Fibroblast of skin of left biceps (primary cell): ENCODE measurements around the gene ZFHX3.
A peak's percentile ranks its signal among the peaks of the same experiment; 100 is the strongest.
"Not testable (repeated sequence)": the region's sequence is repeated elsewhere in the genome, so short reads cannot be mapped to it uniquely, and the experiment has no call there.

ENCODE experiments used
- DNase-seq, 2 experiments: peaks; one replicate each; pipeline ENCODE4 v3.0.0-alpha.2; 2013; ENCODE audit warnings: low read depth in 2 of 2

ZFHX3 gene

GRCh38 chr16:72996291-72997062, 51.5 kb downstream of the ZFHX3 start:
- no peak for DNase-seq

- DNase-seq: not testable (repeated sequence)
Measured at GRCh38 chr16:72995882-72996270, 52.1 kb downstream of the ZFHX3 start.

GRCh38 chr16:72995151-72995881, 52.6 kb downstream of the ZFHX3 start:
- no peak for DNase-seq

DNA sequence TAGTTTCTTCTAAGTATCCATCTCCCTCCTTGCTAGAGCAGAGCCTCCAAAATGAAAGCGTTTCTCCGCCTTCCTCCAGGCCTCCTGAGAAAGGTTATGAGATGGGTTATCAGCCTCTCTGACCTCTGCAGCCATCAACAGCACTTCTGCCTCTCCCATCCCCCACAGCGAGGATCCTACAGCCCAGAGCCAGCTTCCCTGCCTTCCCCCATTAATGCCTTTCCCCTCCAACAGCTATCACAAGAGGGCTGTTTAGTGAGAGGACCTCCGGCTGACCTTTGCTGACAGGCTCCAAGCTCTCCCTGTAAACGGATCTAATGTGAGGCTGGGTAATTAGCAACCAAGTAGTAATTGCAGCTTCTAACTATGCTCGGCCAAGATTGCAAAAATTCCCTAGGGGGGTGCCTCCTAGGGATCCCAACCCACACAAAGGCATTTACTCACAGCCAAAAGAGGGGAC, 55.8 kb downstream of the ZFHX3 start:
- DNase-seq: no peak

- DNase-seq: no peak
Measured at GRCh38 chr16:72991644-72992043, 56.3 kb downstream of the ZFHX3 start.

DNA sequence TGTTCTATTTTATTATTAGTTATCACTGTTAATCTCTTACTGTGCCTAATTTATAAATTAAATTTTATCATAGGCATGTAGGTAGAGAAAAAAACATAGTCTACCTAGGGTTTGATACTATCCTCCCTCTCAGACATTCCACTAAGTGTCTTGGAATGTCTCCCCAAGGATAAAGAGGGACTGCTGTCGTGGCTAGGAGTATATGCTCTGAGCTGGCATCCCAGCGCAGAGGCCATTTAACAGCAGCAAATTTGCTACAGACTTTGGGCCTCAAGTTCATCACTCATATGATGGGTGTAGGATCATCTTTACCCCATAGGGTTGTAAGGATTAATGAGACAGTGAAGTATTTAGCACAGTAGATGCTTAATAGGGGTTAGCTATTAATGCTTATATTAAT, 56.7 kb downstream of the ZFHX3 start:
- no peak for DNase-seq

GRCh38 chr16:72990571-72990970, 57.4 kb downstream of the ZFHX3 start:
- no peak for DNase-seq

- DNase-seq: peak; percentile 88 to 90
Measured at GRCh38 chr16:72989579-72990551, 58.1 kb downstream of the ZFHX3 start.

DNA sequence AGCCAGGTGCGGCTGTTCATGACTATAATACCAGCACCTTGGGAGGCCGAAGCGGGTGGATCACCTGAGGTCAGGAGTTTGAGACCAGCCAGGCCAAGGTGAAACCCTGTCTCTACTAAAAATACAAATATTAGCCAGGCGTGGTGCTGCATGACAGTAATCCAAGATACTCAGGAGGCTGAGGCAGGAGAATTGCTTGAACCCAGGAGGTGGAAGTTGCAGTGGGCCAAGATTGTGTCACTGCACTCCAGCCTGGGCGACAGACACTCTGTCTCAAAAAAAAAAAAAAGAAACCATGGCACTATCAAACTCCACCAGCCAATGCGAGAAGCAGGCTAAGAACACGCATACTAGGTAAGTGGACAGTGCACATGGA, 58.7 kb downstream of the ZFHX3 start:
- not testable (repeated sequence) for DNase-seq

GRCh38 chr16:72988569-72988968, 59.4 kb downstream of the ZFHX3 start:
- DNase-seq: no peak

GRCh38 chr16:72987480-72987901, 60.4 kb downstream of the ZFHX3 start:
- no peak for DNase-seq

DNA sequence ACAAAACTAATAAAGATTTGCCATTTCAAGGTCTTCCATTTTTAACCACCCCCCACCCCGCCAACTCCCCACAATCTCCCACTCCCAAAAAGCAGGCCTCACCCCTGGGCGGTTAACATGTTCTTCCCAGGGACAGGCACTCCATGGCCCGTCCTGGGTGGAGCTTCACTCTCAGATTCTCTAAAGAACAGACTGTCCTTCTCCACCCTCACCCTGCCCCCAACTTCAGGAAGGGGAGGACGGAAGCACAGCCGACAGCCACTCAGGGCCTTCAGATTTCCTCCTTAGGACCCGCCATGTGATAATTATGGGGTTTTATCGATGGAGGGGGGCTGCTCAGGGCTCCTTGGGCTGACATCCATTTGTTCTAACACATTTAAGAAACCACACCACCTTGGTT, 61.9 kb downstream of the ZFHX3 start:
- no peak for DNase-seq

GRCh38 chr16:72985148-72985941, 62.6 kb downstream of the ZFHX3 start:
- peak; percentile 70 to 71 for DNase-seq

GRCh38 chr16:72983728-72984350, 64.1 kb downstream of the ZFHX3 start:
- DNase-seq: no peak

- no peak for DNase-seq
Measured at GRCh38 chr16:72983241-72983640, 64.7 kb downstream of the ZFHX3 start.

- no peak for DNase-seq
Measured at GRCh38 chr16:72979974-72980373, 68.0 kb downstream of the ZFHX3 start.

DNA sequence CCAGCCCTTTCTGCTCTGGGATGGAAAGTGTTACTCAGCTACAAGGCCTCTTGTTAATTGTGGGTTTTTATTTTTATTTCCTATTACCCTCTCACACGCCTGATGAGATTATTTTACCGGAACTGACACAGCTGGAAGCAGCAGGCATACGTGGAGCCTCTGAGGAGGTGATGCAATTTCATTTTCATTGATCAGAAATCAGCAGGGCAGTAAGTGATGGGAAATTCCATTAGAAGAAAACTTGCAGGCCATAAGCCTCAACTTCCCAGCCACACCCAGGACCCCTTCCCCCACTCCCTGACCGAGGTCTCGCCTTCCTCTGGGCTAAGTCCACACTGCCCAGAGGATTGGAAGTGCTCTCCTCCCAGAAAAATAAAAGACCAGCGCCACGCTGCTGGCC, 69.7 kb downstream of the ZFHX3 start:
- DNase-seq: peak in 1 of 2 experiments; percentile 29

DNA sequence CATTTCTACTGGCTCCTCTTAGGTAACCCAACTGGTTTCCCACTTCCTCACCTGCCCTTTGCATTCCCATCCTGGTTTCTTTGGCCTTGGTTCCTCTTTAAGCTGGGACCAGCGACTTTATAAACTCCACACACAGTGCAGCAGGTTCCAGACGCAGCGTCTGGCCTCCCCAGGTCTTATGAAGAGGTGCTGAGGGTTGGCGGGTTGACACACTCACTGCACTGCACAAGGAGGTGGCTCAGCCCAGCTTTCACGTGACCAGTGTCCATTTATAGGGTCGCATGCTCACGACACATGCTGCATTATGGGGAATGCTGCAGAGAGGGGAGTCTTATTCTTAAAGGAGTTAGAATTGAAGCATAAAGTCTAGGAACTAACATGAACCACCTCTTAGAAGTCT, 70.8 kb downstream of the ZFHX3 start:
- no peak for DNase-seq

- DNase-seq: no peak
Measured at GRCh38 chr16:72976438-72977064, 71.4 kb downstream of the ZFHX3 start.

- DNase-seq: no peak
Measured at GRCh38 chr16:72975809-72976437, 72.0 kb downstream of the ZFHX3 start.
